ENCODE results near the gene RASGEF1B. TPM values are rescaled to one million over a fixed set of nuclear protein-coding genes. Genes with fewer than 3 reads are reported as not detected.

Gene RASGEF1B
- total and polyA plus RNA-seq, 2 donors (not counting 3 experiments of a cell fraction or from before 2014, with no cell fraction given): not detected

DNA sequence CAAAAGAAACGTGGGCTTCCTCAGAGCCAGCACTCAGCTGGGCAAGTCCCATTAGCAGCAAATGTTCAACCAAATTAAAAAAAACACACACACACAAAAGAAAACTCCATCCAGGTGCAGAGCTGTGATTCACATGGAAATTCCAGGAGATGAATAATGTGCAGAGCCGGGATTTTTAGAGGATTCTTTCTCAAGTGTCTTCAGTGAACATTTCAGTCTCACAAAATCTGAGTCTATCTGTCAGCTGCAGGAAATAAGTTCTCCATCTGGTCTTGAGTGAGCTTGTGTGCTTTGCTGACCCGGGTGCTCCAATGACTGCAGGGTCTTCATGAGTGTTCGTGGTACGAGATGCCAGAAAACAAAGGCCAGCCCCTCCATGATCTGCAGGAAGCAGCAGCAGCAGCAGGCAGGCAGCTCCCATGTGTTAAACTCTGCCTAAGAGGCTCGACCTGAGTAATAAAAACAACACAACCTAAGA is 44.3 kb downstream of the RASGEF1B start:
- intact Hi-C loops (cut with micrococcal nuclease) (no loop called here), dilution Hi-C loops (cut with MboI; ENCODE audit: extremely low pct_ligation_motif_present, low sequenced_read_pairs) (no loop called here)
- DNase-seq (ENCODE audit: low read depth, low spot score) (no peak), FAIRE-seq (no peak)
- ChIA-PET CTCF (interaction anchor here (1.1 kb wide), 1 partner anchor 11 kb away, joined by 3 read pairs; no protein-coding TSS in a partner anchor), POLR2A (no interaction called here)
- Histone ChIP-seq H3K9me1 (replicated peaks; ENCODE audit: control insufficient read depth, extremely low read depth, insufficient read depth, low read length) (no peaks in the 10 kb centered on the region), H3K9ac (replicated peaks; ENCODE audit: extremely low read depth, insufficient read depth, low read length) (no peak overlapping the region), H4K20me1 (replicated peaks; ENCODE audit: control insufficient read depth, extremely low read depth, insufficient read depth, low read length) (no peaks in the 10 kb centered on the region), H3K9me3 (replicated peaks; ENCODE audit: control insufficient read depth, insufficient read depth, low read length) (no peaks in the 10 kb centered on the region), H3K36me3 (ENCODE audit: control insufficient read depth in 2 of 2, extremely low read depth in 1 of 2, insufficient read depth in 2 of 2, low read length in 2 of 2) (no peaks in the 10 kb centered on the region), H2AFZ (ENCODE audit: low read depth, low read length) (no peak overlapping the region), H3K4me3 (replicated peaks in 1 of 3; ENCODE audit: insufficient read depth in 1 of 3, low read depth in 1 of 3, low read length in 3 of 3) (no peak overlapping the region), H3K4me2 (ENCODE audit: insufficient read depth, low read length) (no peak overlapping the region), H3K4me1 (ENCODE audit: control insufficient read depth, extremely low read depth, insufficient read depth, low read length) (no peaks in the 10 kb centered on the region), H3K27ac (ENCODE audit: insufficient read depth, low read depth, low read length) (no peak overlapping the region), H3K27me3 (ENCODE audit: control insufficient read depth in 2 of 2, insufficient read depth in 2 of 2, low read length in 2 of 2) (no peaks in the 10 kb centered on the region), H3K79me2 (ENCODE audit: control insufficient read depth, insufficient read depth, low read length) (no peaks in the 10 kb centered on the region)
- TF ChIP-seq POLR2AphosphoS5 (IDR thresholded peaks at IDR 0.05; ENCODE audit: insufficient read depth, low read depth, low read length): no peak
- no peak for TF ChIP-seq GATA2 (IDR thresholded peaks at IDR 0.05; ENCODE audit: insufficient read depth, insufficient read length, low read depth, low read length)
- no peak for TF ChIP-seq MYC (IDR thresholded peaks at IDR 0.05; ENCODE audit: low read depth, low read length)
- TF ChIP-seq, protein P1, sequence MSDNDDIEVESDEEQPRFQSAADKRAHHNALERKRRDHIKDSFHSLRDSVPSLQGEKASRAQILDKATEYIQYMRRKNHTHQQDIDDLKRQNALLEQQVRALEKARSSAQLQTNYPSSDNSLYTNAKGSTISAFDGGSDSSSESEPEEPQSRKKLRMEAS (IDR thresholded peaks at IDR 0.05; ENCODE audit: insufficient read depth, insufficient read length): no peak
- TF ChIP-seq POLR2A (IDR thresholded peaks at IDR 0.05; ENCODE audit: low read depth, low read length): no peak
- TF ChIP-seq FOS (IDR thresholded peaks at IDR 0.05; ENCODE audit: borderline replicate concordance, insufficient read depth, low read length): no peak
- no peak for TF ChIP-seq EZH2 (IDR thresholded peaks at IDR 0.05; ENCODE audit: borderline replicate concordance, low read depth, low read length, severe bottlenecking)
- TF ChIP-seq JUN (IDR thresholded peaks at IDR 0.05; ENCODE audit: borderline replicate concordance, insufficient read depth, insufficient read length, low read depth): no peak
- TF ChIP-seq, protein P2, sequence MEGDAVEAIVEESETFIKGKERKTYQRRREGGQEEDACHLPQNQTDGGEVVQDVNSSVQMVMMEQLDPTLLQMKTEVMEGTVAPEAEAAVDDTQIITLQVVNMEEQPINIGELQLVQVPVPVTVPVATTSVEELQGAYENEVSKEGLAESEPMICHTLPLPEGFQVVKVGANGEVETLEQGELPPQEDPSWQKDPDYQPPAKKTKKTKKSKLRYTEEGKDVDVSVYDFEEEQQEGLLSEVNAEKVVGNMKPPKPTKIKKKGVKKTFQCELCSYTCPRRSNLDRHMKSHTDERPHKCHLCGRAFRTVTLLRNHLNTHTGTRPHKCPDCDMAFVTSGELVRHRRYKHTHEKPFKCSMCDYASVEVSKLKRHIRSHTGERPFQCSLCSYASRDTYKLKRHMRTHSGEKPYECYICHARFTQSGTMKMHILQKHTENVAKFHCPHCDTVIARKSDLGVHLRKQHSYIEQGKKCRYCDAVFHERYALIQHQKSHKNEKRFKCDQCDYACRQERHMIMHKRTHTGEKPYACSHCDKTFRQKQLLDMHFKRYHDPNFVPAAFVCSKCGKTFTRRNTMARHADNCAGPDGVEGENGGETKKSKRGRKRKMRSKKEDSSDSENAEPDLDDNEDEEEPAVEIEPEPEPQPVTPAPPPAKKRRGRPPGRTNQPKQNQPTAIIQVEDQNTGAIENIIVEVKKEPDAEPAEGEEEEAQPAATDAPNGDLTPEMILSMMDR (IDR thresholded peaks at IDR 0.05; ENCODE audit: extremely low read depth in 1 of 2, insufficient read depth in 1 of 2, low read depth in 1 of 2, low read length in 2 of 2): no peak
- no TSS peak for BruUV-seq (replicated peaks)

Data from endothelial cell of umbilical vein (primary cell).